ENCODE measurements around the gene MCEMP1.
A peak's percentile ranks its signal among the peaks of the same experiment; 100 is the strongest.

Gene MCEMP1

GRCh38 chr19:7676854-7677253, at the start of gene MCEMP1:
Gene MCEMP1, plus strand, starts transcription at chr19:7677090. Its CDS starts 31 bp downstream, at chr19:7677121.
- DNase-seq (ENCODE audit: low read depth, low spot score), result no peak

GRCh38 chr19:7627166-7627565, 49.7 kb upstream of the MCEMP1 start:
- DNase-seq (ENCODE audit: low read depth, low spot score), result no peak

GRCh38 chr19:7628589-7629311, 48.1 kb upstream of the MCEMP1 start:
- no peak for DNase-seq (ENCODE audit: low read depth, low spot score)

GRCh38 chr19:7629347-7630054, 47.4 kb upstream of the MCEMP1 start, which contains the start of the genes PET100 and XAB2:
Gene PET100, plus strand, starts transcription at chr19:7629793. Its CDS starts 41 bp downstream, at chr19:7629834.
Gene XAB2, minus strand, starts transcription at chr19:7629545. Its CDS starts 18 bp downstream, at chr19:7629527.
- peak; percentile 96 for DNase-seq (ENCODE audit: low read depth, low spot score)

- no peak for DNase-seq (ENCODE audit: low read depth, low spot score)
Measured at GRCh38 chr19:7631577-7631976, 45.3 kb upstream of the MCEMP1 start.

- no peak for DNase-seq (ENCODE audit: low read depth, low spot score)
Measured at GRCh38 chr19:7632340-7633203, 44.3 kb upstream of the MCEMP1 start.

GRCh38 chr19:7633698-7634097, 43.2 kb upstream of the MCEMP1 start, which contains the start of gene PCP2:
Gene PCP2, minus strand, starts transcription at chr19:7633719. Its CDS starts 262 bp downstream, at chr19:7633457.
- DNase-seq (ENCODE audit: low read depth, low spot score), result no peak

- DNase-seq (ENCODE audit: low read depth, low spot score), result no peak
Measured at GRCh38 chr19:7635670-7636069, 41.2 kb upstream of the MCEMP1 start.

GRCh38 chr19:7636317-7636690, 40.6 kb upstream of the MCEMP1 start:
- no peak for DNase-seq (ENCODE audit: low read depth, low spot score)

- no peak for DNase-seq (ENCODE audit: low read depth, low spot score)
Measured at GRCh38 chr19:7636691-7637373, 40.1 kb upstream of the MCEMP1 start, which contains the start of gene STXBP2. Gene STXBP2, plus strand, starts transcription at chr19:7637110. Its CDS starts 40 bp downstream, at chr19:7637150.

- no peak for DNase-seq (ENCODE audit: low read depth, low spot score)
Measured at GRCh38 chr19:7637374-7638256, 39.3 kb upstream of the MCEMP1 start.

GRCh38 chr19:7638802-7639465, 38.0 kb upstream of the MCEMP1 start:
- DNase-seq (ENCODE audit: low read depth, low spot score), result no peak

GRCh38 chr19:7639863-7640348, 37.0 kb upstream of the MCEMP1 start:
- no peak for DNase-seq (ENCODE audit: low read depth, low spot score)

- no peak for DNase-seq (ENCODE audit: low read depth, low spot score)
Measured at GRCh38 chr19:7640803-7641202, 36.1 kb upstream of the MCEMP1 start.

GRCh38 chr19:7641290-7642276, 35.3 kb upstream of the MCEMP1 start:
- no peak for DNase-seq (ENCODE audit: low read depth, low spot score)

GRCh38 chr19:7642295-7643030, 34.4 kb upstream of the MCEMP1 start:
- DNase-seq (ENCODE audit: low read depth, low spot score), result no peak

- no peak for DNase-seq (ENCODE audit: low read depth, low spot score)
Measured at GRCh38 chr19:7643031-7643415, 33.9 kb upstream of the MCEMP1 start.

Measured in smooth muscle cell of the brain vasculature (primary cell).